Ascending aorta (tissue), 2 donors: Measurements from ENCODE around the gene FIBIN. TPM values are rescaled to one million over a fixed set of nuclear protein-coding genes. Genes with fewer than 3 reads are reported as not detected.

ENCODE experiments used
- DNase-seq, 2 donors: peaks; one replicate each; pipeline ENCODE4 v3.0.0-alpha.2; 2019; ENCODE audit warnings: low spot score in 2 of 2
- H3K27ac ChIP-seq, 2 donors: fragments of 200-600 bp; sonication (generic); one replicate each; pipeline ENCODE4 v1.5.1; 2016 to 2017; ENCODE audit warnings: mild to moderate bottlenecking in 1 of 2
- H3K27me3 ChIP-seq: fragments of 200-600 bp; sonication (generic); one replicate; pipeline ENCODE4 v1.5.1; 2017
- H3K36me3 ChIP-seq, 2 donors: fragments of 200-600 bp; sonication (generic); one replicate each; pipeline ENCODE4 v1.5.1; 2016
- H3K4me1 ChIP-seq, 2 donors: fragments of 200-600 bp; sonication (generic); one replicate each; pipeline ENCODE4 v1.5.1; 2016 to 2017; ENCODE audit warnings: mild to moderate bottlenecking in 1 of 2
- H3K4me3 ChIP-seq, 2 donors: fragments of 200-600 bp; sonication (generic); one replicate each; pipeline ENCODE4 v1.5.1; 2016 to 2017; ENCODE audit warnings: mild to moderate bottlenecking in 1 of 2
- H3K9me3 ChIP-seq, 2 donors: fragments of 200-600 bp; sonication (generic); one replicate each; pipeline ENCODE4 v1.5.1; 2016
- CTCF ChIP-seq, 3 experiments: fragments of 200-600 bp in 2 of 3; fragments of 450-650 bp in 1 of 3; sonication (generic) in 2 of 3; IDR thresholded peaks; one replicate each; pipeline ENCODE4 v1.5.1; 2016 to 2019; ENCODE audit warnings: antibody characterized with exemption in 3 of 3, mild to moderate bottlenecking in 1 of 3, moderate library complexity in 1 of 3
- intact Hi-C: fragments of 100-400 bp; cut with DNase I; formaldehyde crosslinking; loops from one replicate; pipeline ENCODE4 v1.15.1; 2023
- total RNA-seq: library from RNA; depleted of rRNA; stranded (reverse); fragments of >200 nt; gene quantifications from one replicate; pipeline ENCODE4 v1.1.0, GENCODE V29; 2016

The FIBIN gene
- total RNA-seq, 1 donor from 2014 or later, result 59.1 TPM

GRCh38 chr11:27018902-27019529, 25.1 kb downstream of the FIBIN start:
- intact Hi-C loops, result no loop called here
- Histone ChIP-seq H3K4me1 (peaks cover 0 to 17% of the 10 kb centered on the region in 2 donors), H3K27me3 (no peaks in the 10 kb centered on the region), H3K36me3 (no peaks in the 10 kb centered on the region), H3K27ac (peak overlapping the region; percentile 53 to 57), H3K9me3 (no peaks in the 10 kb centered on the region), H3K4me3 (no peak overlapping the region)
- no peak for DNase-seq
- no peak for TF ChIP-seq CTCF (IDR thresholded peaks at IDR 0.05)

- no peak for DNase-seq
- Histone ChIP-seq H3K4me1 (peaks cover 0 to 15% of the 10 kb centered on the region in 2 donors), H3K36me3 (no peaks in the 10 kb centered on the region), H3K4me3 (no peak overlapping the region), H3K9me3 (no peaks in the 10 kb centered on the region), H3K27me3 (no peaks in the 10 kb centered on the region), H3K27ac (peak overlapping the region in 1 of 2 donors; percentile 53)
- TF ChIP-seq CTCF (IDR thresholded peaks at IDR 0.05), result no peak
- intact Hi-C loops, result no loop called here
Measured at GRCh38 chr11:27020751-27021150, 26.8 kb downstream of the FIBIN start.

GRCh38 chr11:27022659-27023251, 28.8 kb downstream of the FIBIN start:
- Histone ChIP-seq H3K36me3 (no peaks in the 10 kb centered on the region), H3K27ac (no peak overlapping the region), H3K9me3 (no peaks in the 10 kb centered on the region), H3K4me1 (peaks cover 0 to 15% of the 10 kb centered on the region in 2 donors), H3K27me3 (no peaks in the 10 kb centered on the region), H3K4me3 (no peak overlapping the region)
- intact Hi-C loops, result no loop called here
- no peak for TF ChIP-seq CTCF (IDR thresholded peaks at IDR 0.05)
- no peak for DNase-seq

GRCh38 chr11:27024865-27025264, 31.0 kb downstream of the FIBIN start:
- Histone ChIP-seq H3K27ac (no peak overlapping the region), H3K4me3 (no peak overlapping the region), H3K36me3 (no peaks in the 10 kb centered on the region), H3K4me1 (peaks cover 0 to 15% of the 10 kb centered on the region in 2 donors), H3K9me3 (no peaks in the 10 kb centered on the region), H3K27me3 (no peaks in the 10 kb centered on the region)
- DNase-seq, result no peak
- TF ChIP-seq CTCF (IDR thresholded peaks at IDR 0.05), result no peak
- intact Hi-C loops, result no loop called here

- no peaks in the 10 kb centered on the region for H3K27me3 ChIP-seq
- H3K27ac ChIP-seq, result no peak overlapping the region
- no peak overlapping the region for H3K4me3 ChIP-seq
- peaks cover 0 to 18% of the 10 kb centered on the region in 2 donors for H3K4me1 ChIP-seq
- TF ChIP-seq CTCF (IDR thresholded peaks at IDR 0.05), result no peak
- intact Hi-C loops, result no loop called here
- no peak for DNase-seq
- H3K9me3 ChIP-seq, result no peaks in the 10 kb centered on the region
- H3K36me3 ChIP-seq, result no peaks in the 10 kb centered on the region
Measured at GRCh38 chr11:27025312-27025955, 31.5 kb downstream of the FIBIN start.
